Progenitor cell of endocrine pancreas (in vitro differentiated cells): ENCODE data around the gene RASGRP4. TPM values are rescaled to one million over a fixed set of nuclear protein-coding genes. Genes with fewer than 3 reads are reported as not detected.

Experiments used
- DNase-seq: peaks from one replicate; pipeline ENCODE4 v3.0.0; 2021; ENCODE audit warnings: low spot score; ENCODE audit not compliant: unreplicated experiment
- H3K27ac Mint-ChIP-seq: 2 replicates; pipeline ENCODE4 v1.8.0; 2021; ENCODE audit warnings: mild to moderate bottlenecking, moderate library complexity, mixed read lengths
- H3K27me3 Mint-ChIP-seq: 2 replicates; pipeline ENCODE4 v1.8.0; 2021; ENCODE audit warnings: mixed read lengths
- H3K36me3 Mint-ChIP-seq: 2 replicates; pipeline ENCODE4 v1.8.0; 2022; ENCODE audit warnings: mixed read lengths; ENCODE audit not compliant: insufficient read depth
- H3K4me1 Mint-ChIP-seq: 2 replicates; pipeline ENCODE4 v1.8.0; 2021; ENCODE audit warnings: low read depth, mixed read lengths
- H3K4me3 Mint-ChIP-seq: 2 replicates; pipeline ENCODE4 v1.8.0; 2021; ENCODE audit warnings: low read depth, mild to moderate bottlenecking, moderate library complexity, mixed read lengths
- H3K9me3 Mint-ChIP-seq: 2 replicates; pipeline ENCODE4 v1.8.0; 2021; ENCODE audit warnings: low read depth, mixed read lengths
- CTCF ChIP-seq: fragments of 200-600 bp; sonication (generic); IDR thresholded peaks from one replicate; pipeline ENCODE4 v1.5.0; 2021; ENCODE audit warnings: antibody characterized with exemption, mild to moderate bottlenecking; ENCODE audit not compliant: unreplicated experiment
- total RNA-seq: library from RNA; stranded (reverse); gene quantifications from 2 replicates; pipeline ENCODE4 v1.2.1, GENCODE V29; 2021

RASGRP4 gene
- total RNA-seq, 1 donor from 2014 or later = not detected

GRCh38 chr19:38383743-38384142 lies 42.3 kb downstream of the RASGRP4 start:
- peaks cover 20% of the 10 kb centered on the region for H3K36me3 Mint-ChIP-seq
- H3K27ac Mint-ChIP-seq = no peak overlapping the region

GRCh38 chr19:38383184-38383583 lies 42.8 kb downstream of the RASGRP4 start:
- H3K27ac Mint-ChIP-seq = no peak overlapping the region
- H3K4me1 Mint-ChIP-seq = peaks cover 5% of the 10 kb centered on the region
- H3K4me3 Mint-ChIP-seq = no peak overlapping the region
- peaks cover 4% of the 10 kb centered on the region for H3K27me3 Mint-ChIP-seq
- H3K36me3 Mint-ChIP-seq = peaks cover 20% of the 10 kb centered on the region
- TF ChIP-seq CTCF = no peak
- H3K9me3 Mint-ChIP-seq = no peaks in the 10 kb centered on the region
- DNase-seq = no peak

More at GRCh38 chr19:38383743-38384142, 42.3 kb downstream of the RASGRP4 start:
- Mint-ChIP-seq H3K4me1 (peaks cover 5% of the 10 kb centered on the region), H3K9me3 (no peaks in the 10 kb centered on the region), H3K27me3 (peaks cover 4% of the 10 kb centered on the region), H3K4me3 (no peak overlapping the region)
- DNase-seq = no peak
- TF ChIP-seq CTCF = no peak

GRCh38 chr19:38381138-38381537 lies 44.9 kb downstream of the RASGRP4 start:
- no peak overlapping the region for H3K27ac Mint-ChIP-seq
- no peaks in the 10 kb centered on the region for H3K27me3 Mint-ChIP-seq
- H3K9me3 Mint-ChIP-seq = no peaks in the 10 kb centered on the region
- no peak for TF ChIP-seq CTCF
- H3K4me1 Mint-ChIP-seq = peaks cover 1% of the 10 kb centered on the region
- no peak for DNase-seq
- no peak overlapping the region for H3K4me3 Mint-ChIP-seq
- peaks cover 17% of the 10 kb centered on the region for H3K36me3 Mint-ChIP-seq

- Mint-ChIP-seq H3K36me3 (peaks cover 18% of the 10 kb centered on the region), H3K27me3 (no peaks in the 10 kb centered on the region), H3K9me3 (no peaks in the 10 kb centered on the region), H3K4me1 (peaks cover 13% of the 10 kb centered on the region), H3K27ac (no peak overlapping the region), H3K4me3 (no peak overlapping the region)
- DNase-seq = no peak
- no peak for TF ChIP-seq CTCF
These were observed 47.2 kb downstream of the RASGRP4 start for GRCh38 chr19:38378866-38379265.

- Mint-ChIP-seq H3K36me3 (peaks cover 11% of the 10 kb centered on the region), H3K27ac (no peak overlapping the region), H3K4me1 (peaks cover 13% of the 10 kb centered on the region), H3K4me3 (peak overlapping the region; percentile 98), H3K27me3 (no peaks in the 10 kb centered on the region), H3K9me3 (no peaks in the 10 kb centered on the region)
- no peak for TF ChIP-seq CTCF
- DNase-seq = no peak
These were observed 49.0 kb downstream of the RASGRP4 start for GRCh38 chr19:38377052-38377451.
